Measurements from ENCODE around the gene ZBTB39. TPM values are rescaled to one million over a fixed set of nuclear protein-coding genes. Genes with fewer than 3 reads are reported as not detected.

ZBTB39 gene
- total RNA-seq, 1 experiment from 2014 or later = 31.2 TPM

DNA sequence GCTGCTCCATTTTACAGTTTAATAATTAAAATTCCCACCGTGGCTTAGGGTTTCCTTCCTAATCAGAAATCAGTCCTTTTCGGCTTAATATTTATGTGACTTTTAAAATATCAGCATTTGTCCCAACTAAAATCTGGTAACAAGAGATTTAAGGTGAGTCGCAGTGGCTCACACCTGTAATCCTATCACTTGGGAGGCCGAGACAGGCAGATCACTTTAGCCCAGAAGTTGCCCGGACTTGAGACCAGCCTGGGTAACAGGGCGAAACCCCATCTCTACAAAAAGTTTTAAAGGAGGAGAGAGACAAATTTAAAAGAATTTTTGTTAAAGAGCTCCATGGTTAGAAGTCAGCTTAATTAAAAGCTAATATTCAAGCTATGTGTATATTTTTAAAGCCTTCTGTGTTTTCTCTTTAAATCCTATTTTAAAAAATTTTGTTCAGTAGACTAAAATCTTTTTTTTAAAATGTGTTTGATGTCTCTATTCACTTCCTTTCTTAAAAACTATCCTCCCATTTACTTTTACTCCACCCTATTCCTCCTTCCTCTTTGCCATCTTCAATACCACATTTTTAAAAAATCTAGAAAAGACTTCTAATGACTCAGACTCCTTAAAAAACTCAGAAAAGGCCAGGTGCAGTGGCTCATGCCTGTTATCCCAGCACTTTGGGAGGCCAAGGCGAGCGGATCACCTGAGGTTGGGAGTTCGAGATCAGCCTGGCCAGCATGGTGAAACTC is 13.8 kb upstream of the ZBTB39 start:
- Histone ChIP-seq H3K56ac (ENCODE audit: insufficient read length, low read depth, low read length) (no peak overlapping the region), H3K14ac (ENCODE audit: insufficient read depth, low read length) (no peak overlapping the region), H4K20me1 (ENCODE audit: control insufficient read depth, insufficient read depth, insufficient read length) (no peaks in the 10 kb centered on the region), H2AFZ (ENCODE audit: low read length) (no peak overlapping the region), H3K4me1 (ENCODE audit: insufficient read depth, low read length) (peaks cover 2% of the 10 kb centered on the region; the same call in 1 of the 2 replicates), H3K23me2 (ENCODE audit: insufficient read length, low read depth, low read length, poor library complexity, severe bottlenecking) (no peaks in the 10 kb centered on the region), H2BK120ac (ENCODE audit: low read depth, low read length, poor library complexity, severe bottlenecking) (no peak overlapping the region), H2BK20ac (ENCODE audit: low read depth, low read length, poor library complexity, severe bottlenecking) (no peak overlapping the region), H3K9ac (ENCODE audit: extremely low read depth, insufficient read length, low read length) (no peak overlapping the region), H3K27ac (ENCODE audit: insufficient read length, low read depth, low read length) (no peak overlapping the region), H3K9me3 (ENCODE audit: control insufficient read depth, low read depth, low read length) (no peaks in the 10 kb centered on the region), H2BK5ac (ENCODE audit: insufficient read length, low read length) (no peak overlapping the region), H2AK5ac (ENCODE audit: insufficient read length, low read length) (no peak overlapping the region), H3K4ac (ENCODE audit: low read depth, low read length) (no peak overlapping the region), H4K5ac (ENCODE audit: insufficient read length, low read depth, low read length) (no peak overlapping the region), H2BK15ac (ENCODE audit: low read depth, low read length) (no peak overlapping the region), H4K8ac (replicated peaks; ENCODE audit: insufficient read length, low read depth, low read length) (no peak overlapping the region), H3K18ac (ENCODE audit: insufficient read length, low read depth, low read length) (no peak overlapping the region), H3K4me2 (ENCODE audit: insufficient read depth, insufficient read length, low read length) (no peak overlapping the region), H4K91ac (ENCODE audit: insufficient read length, low read depth, low read length) (no peak overlapping the region), H3K79me2 (ENCODE audit: insufficient read depth, low read length) (no peaks in the 10 kb centered on the region), H2BK12ac (ENCODE audit: insufficient read length, low read depth, low read length) (no peak overlapping the region), H3K79me1 (ENCODE audit: insufficient read depth, low read depth, low read length, poor library complexity, severe bottlenecking) (no peaks in the 10 kb centered on the region), H3K27me3 (ENCODE audit: insufficient read depth, low read length) (no peaks in the 10 kb centered on the region), H3T11ph (ENCODE audit: low read length) (no peak overlapping the region), H3K23ac (ENCODE audit: insufficient read length, low read depth, low read length) (no peak overlapping the region)
- Mint-ChIP-seq H3K27me3 (ENCODE audit: low read depth) (peaks cover 3% of the 10 kb centered on the region), H3K27ac (peak overlapping the region in 1 of 3 experiments; percentile 68; a peak in 2 of 7 replicates), H3K9me3 (no peaks in the 10 kb centered on the region), H3K4me1 (peaks cover 7 to 27% of the 10 kb centered on the region in 2 experiments; a peak in 3 of 4 replicates), H3K4me3 (no peak overlapping the region), H3K36me3 (ENCODE audit: insufficient read depth in 1 of 3, low read depth in 3 of 3) (no peaks in the 10 kb centered on the region)
- WGBS (ENCODE audit: extremely low coverage, insufficient read length, low lambda C conversion rate) = no CpG with 5 or more reads among the region's 9 CpGs
- TF ChIP-seq, protein P1, sequence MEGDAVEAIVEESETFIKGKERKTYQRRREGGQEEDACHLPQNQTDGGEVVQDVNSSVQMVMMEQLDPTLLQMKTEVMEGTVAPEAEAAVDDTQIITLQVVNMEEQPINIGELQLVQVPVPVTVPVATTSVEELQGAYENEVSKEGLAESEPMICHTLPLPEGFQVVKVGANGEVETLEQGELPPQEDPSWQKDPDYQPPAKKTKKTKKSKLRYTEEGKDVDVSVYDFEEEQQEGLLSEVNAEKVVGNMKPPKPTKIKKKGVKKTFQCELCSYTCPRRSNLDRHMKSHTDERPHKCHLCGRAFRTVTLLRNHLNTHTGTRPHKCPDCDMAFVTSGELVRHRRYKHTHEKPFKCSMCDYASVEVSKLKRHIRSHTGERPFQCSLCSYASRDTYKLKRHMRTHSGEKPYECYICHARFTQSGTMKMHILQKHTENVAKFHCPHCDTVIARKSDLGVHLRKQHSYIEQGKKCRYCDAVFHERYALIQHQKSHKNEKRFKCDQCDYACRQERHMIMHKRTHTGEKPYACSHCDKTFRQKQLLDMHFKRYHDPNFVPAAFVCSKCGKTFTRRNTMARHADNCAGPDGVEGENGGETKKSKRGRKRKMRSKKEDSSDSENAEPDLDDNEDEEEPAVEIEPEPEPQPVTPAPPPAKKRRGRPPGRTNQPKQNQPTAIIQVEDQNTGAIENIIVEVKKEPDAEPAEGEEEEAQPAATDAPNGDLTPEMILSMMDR (conservative IDR thresholded peaks at IDR 0.05) = no peak
- no peak for DNase-seq
